Middle frontal gyrus (tissue), 1 donor: Measurements from ENCODE around the gene RAPH1.
"Not testable (repeated sequence)": the region's sequence is repeated elsewhere in the genome, so short reads cannot be mapped to it uniquely, and the experiment has no call there.

Experiments used
- DNase-seq: peaks from one replicate; pipeline ENCODE4 v3.0.0-alpha.2; 2015; ENCODE audit warnings: low spot score; ENCODE audit errors: extremely low spot score

The RAPH1 gene

GRCh38 chr2:203432811-203433210 is 102.3 kb downstream of the RAPH1 start:
- DNase-seq, result no peak

- DNase-seq, result no peak
Observed at GRCh38 chr2:203431391-203432185, 103.5 kb downstream of the RAPH1 start.

- not testable (repeated sequence) for DNase-seq
Observed at GRCh38 chr2:203429643-203430042, 105.5 kb downstream of the RAPH1 start.

- DNase-seq, result no peak
Observed at GRCh38 chr2:203427061-203427460, 108.0 kb downstream of the RAPH1 start.

GRCh38 chr2:203418271-203418670 is 116.8 kb downstream of the RAPH1 start:
- DNase-seq, result no peak

GRCh38 chr2:203413796-203414195 is 121.3 kb downstream of the RAPH1 start:
- DNase-seq, result no peak

GRCh38 chr2:203412546-203413331 is 122.4 kb downstream of the RAPH1 start:
- no peak for DNase-seq

GRCh38 chr2:203407496-203407895 is 127.6 kb downstream of the RAPH1 start:
- no peak for DNase-seq

GRCh38 chr2:203404996-203405395 is 130.1 kb downstream of the RAPH1 start:
- DNase-seq, result no peak

GRCh38 chr2:203400805-203401585 is 134.1 kb downstream of the RAPH1 start:
- DNase-seq, result no peak

- DNase-seq, result no peak
Observed at GRCh38 chr2:203399031-203399430, 136.1 kb downstream of the RAPH1 start.

GRCh38 chr2:203396667-203397066 is 138.4 kb downstream of the RAPH1 start:
- no peak for DNase-seq

- no peak for DNase-seq
Observed at GRCh38 chr2:203395858-203396257, 139.2 kb downstream of the RAPH1 start.

GRCh38 chr2:203394519-203395227 is 140.4 kb downstream of the RAPH1 start:
- no peak for DNase-seq

- DNase-seq, result not testable (repeated sequence)
Observed at GRCh38 chr2:203388153-203388552, 146.9 kb downstream of the RAPH1 start.

GRCh38 chr2:203383038-203383437 is 152.1 kb downstream of the RAPH1 start:
- DNase-seq, result no peak

- no peak for DNase-seq
Observed at GRCh38 chr2:203379156-203379555, 155.9 kb downstream of the RAPH1 start.

- no peak for DNase-seq
Observed at GRCh38 chr2:203376173-203376572, 158.9 kb downstream of the RAPH1 start.

- not testable (repeated sequence) for DNase-seq
Observed at GRCh38 chr2:203372706-203373105, 162.4 kb downstream of the RAPH1 start.

- no peak for DNase-seq
Observed at GRCh38 chr2:203366639-203367466, 168.2 kb downstream of the RAPH1 start.
